Measurements from ENCODE around the gene HHIPL1.

Gene HHIPL1

DNA sequence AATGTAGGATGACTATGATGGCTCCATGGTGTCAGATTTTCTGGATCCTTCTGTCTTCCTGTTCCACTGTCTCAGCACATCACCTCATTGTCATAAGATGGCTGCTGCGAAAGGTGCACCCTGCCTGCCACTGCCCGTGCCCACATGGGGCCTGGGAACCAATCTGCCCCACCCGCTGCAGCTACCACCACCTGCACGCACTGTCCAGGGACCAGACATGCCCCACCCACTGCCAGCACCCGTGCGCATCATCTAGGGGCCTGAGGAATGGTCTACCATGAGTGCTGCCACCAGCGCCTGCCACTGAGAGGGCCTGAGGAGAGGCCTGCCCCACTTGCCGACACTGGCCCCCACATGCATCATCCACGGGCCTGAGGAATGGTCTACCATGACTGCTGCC, 63.0 kb downstream of the HHIPL1 start:
- DNase-seq (ENCODE audit: low read depth), result no peak
- TF ChIP-seq, protein P1, sequence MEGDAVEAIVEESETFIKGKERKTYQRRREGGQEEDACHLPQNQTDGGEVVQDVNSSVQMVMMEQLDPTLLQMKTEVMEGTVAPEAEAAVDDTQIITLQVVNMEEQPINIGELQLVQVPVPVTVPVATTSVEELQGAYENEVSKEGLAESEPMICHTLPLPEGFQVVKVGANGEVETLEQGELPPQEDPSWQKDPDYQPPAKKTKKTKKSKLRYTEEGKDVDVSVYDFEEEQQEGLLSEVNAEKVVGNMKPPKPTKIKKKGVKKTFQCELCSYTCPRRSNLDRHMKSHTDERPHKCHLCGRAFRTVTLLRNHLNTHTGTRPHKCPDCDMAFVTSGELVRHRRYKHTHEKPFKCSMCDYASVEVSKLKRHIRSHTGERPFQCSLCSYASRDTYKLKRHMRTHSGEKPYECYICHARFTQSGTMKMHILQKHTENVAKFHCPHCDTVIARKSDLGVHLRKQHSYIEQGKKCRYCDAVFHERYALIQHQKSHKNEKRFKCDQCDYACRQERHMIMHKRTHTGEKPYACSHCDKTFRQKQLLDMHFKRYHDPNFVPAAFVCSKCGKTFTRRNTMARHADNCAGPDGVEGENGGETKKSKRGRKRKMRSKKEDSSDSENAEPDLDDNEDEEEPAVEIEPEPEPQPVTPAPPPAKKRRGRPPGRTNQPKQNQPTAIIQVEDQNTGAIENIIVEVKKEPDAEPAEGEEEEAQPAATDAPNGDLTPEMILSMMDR (IDR thresholded peaks at IDR 0.05; ENCODE audit: control insufficient read depth, insufficient read depth, low read depth, low read length, missing control alignments), result no peak
- H3K4me3 ChIP-seq (ENCODE audit: control insufficient read depth, low read depth, low read length), result no peak overlapping the region

DNA sequence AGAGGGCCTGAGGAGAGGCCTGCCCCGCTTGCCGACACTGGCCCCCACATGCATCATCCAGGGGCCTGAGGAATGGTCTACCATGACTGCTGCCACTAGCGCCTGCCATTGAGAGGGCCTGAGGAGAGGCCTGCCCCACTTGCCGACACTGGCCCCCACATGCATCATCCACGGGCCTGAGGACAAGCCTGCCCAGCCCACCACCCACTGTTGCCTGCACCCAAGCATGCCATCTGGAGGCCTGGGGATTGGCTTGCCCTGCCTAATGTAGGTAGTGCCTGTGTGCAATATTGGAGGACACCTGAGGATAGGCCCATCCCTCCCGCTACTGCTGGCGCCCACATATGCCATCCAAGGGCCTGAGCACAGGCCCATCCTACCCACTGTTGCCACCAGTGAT, 63.5 kb downstream of the HHIPL1 start:
- TF ChIP-seq, protein P1 (IDR thresholded peaks at IDR 0.05; ENCODE audit: control insufficient read depth, insufficient read depth, low read depth, low read length, missing control alignments), result no peak
- no peak overlapping the region for H3K4me3 ChIP-seq (ENCODE audit: control insufficient read depth, low read depth, low read length)
- no peak for DNase-seq (ENCODE audit: low read depth)

DNA sequence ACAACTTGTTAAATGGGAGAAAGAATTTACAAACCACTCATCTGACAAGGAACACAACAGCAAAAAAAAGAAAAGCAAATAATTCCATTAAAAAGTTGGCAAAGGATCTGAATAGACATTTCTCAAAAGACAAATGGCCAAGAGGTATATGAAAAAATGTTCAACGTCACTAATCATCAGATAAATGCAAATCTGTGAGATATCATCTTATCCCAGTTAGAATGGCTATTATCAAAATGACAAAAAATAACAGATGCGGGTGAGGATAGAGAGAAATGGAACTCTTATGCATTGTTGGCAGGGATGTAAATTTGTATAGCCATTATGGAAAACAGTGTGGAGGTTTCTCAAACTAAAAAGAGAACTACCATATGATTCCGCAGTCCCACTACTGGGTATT, 69.0 kb downstream of the HHIPL1 start:
- DNase-seq (ENCODE audit: low read depth), result no peak
- TF ChIP-seq, protein P1 (IDR thresholded peaks at IDR 0.05; ENCODE audit: control insufficient read depth, insufficient read depth, low read depth, low read length, missing control alignments), result no peak
- H3K4me3 ChIP-seq (ENCODE audit: control insufficient read depth, low read depth, low read length), result no peak overlapping the region

DNA sequence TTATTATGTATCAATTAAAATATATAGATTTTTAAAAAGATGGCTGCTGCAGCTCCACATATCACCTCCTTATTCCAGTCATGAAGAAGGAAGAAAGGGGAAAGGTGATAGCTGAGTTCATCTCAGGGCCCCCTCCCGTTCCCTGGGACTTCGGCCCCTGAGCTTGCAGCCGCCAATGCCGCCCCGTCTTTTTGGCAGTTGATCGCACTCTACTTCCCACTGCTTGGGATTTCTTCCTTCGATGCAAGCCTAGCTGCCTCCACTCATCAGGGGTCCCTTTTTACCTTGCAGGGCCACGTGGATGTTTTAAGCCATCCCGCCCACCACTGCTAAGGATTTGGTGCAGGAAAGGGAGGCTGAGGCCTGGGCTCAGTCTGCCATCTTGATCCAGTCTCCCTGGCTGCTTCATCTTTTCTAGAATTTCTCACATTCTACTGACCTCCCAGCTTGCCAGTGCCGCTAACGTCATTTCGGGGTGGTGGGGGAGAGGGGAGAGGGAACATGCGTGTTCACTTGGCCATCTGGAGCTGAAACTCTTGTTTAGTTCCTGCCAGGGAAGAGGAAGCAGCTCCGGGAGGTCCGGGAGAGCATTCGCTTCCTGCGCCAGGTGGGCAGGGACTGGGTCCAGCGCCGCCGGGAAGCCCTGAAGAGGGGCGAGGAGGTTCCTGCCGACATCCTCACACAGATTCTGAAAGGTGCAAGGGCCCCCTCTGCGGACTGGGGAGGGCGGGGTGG, 70.5 kb downstream of the HHIPL1 start:
- no peak overlapping the region for H3K4me3 ChIP-seq (ENCODE audit: control insufficient read depth, low read depth, low read length)
- TF ChIP-seq, protein P1 (IDR thresholded peaks at IDR 0.05; ENCODE audit: control insufficient read depth, insufficient read depth, low read depth, low read length, missing control alignments), result no peak
- no peak for DNase-seq (ENCODE audit: low read depth)

DNA sequence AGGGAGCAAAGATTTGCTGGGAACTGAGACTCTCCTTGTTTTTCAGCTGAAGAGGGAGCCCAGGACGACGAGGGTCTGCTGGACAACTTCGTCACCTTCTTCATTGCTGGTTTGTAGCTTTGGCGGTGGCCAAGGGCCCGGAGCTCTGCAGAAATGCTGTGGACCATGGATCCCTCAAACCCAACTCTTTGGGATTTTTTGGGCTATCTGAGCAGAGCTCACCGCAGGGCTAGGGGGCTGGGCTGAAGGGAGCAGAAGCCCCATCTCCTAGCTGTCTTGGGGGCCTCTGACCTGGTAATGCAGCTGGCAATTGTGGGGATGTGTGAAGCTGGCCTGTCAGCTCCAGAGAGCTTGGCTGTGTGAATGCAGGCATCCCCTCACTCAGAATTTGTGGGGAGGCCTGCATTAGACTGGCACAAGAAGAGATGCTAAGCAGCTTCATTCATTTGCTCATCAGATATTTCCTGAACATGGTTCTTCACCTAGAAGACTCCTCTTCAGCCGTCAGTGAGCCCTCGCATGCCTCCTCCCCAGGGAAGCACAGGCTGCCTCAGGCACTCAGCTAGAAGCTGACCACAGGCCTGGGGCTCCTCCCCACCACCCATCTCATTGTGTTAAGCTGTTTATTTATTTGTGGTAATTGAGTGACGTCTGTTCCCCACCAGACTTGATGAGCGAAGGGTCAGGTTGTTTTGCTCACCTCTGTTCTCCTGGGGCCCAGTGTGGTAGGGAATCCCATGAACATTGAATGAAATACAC, 71.3 kb downstream of the HHIPL1 start:
- TF ChIP-seq, protein P1 (IDR thresholded peaks at IDR 0.05; ENCODE audit: control insufficient read depth, insufficient read depth, low read depth, low read length, missing control alignments), result no peak
- no peak overlapping the region for H3K4me3 ChIP-seq (ENCODE audit: control insufficient read depth, low read depth, low read length)
- DNase-seq (ENCODE audit: low read depth), result no peak

DNA sequence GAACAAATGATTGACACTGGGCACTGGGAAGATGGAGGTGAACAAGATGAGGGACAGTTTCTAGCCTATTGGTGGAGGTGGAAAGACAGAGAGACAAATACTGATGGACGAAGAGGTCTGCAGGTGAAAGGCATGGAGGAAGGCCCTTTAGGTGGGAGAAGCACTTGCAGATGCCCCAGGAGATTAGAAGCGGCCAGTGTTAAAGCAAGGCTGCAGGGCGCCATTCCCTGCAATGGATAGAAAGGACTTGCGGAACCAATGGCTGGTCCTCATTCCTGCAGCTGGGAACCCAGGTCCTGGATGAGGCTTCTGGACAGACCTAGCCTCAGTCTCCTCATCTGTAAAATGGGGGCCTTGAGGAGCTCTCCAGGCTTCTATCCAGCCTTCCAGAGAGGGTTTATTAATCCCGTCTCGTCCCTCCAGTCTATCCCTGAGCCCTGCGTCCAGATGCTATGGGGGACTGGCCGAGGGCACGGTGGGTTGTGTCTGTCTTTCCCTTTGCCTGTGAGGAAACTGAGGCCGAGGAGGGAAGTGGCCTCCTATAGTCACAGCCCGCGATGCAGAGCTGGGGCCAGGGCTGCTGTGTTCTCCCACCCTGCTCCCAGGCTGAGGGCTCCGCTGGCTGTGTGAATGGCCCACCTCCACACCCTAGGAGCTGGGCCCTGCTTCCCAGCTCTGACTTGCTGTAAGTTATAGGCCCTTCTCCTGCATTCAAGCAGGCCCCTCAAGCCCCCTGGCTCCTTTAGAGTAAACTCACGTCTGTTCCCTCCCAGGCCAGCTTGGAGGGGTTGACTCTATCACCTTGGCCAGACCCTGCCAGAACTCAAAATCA, 72.1 kb downstream of the HHIPL1 start:
- TF ChIP-seq, protein P1 (IDR thresholded peaks at IDR 0.05; ENCODE audit: control insufficient read depth, insufficient read depth, low read depth, low read length, missing control alignments), result no peak

More for the DNA sequence above, 72.1 kb downstream of the HHIPL1 start:
- DNase-seq (ENCODE audit: low read depth), result no peak
- H3K4me3 ChIP-seq (ENCODE audit: control insufficient read depth, low read depth, low read length), result no peak overlapping the region

Measured in AG09309 (cell line).